Smooth muscle cell of the coronary artery (primary cell): Measurements from ENCODE around the gene CEP85. TPM values are rescaled to one million over a fixed set of nuclear protein-coding genes. Genes with fewer than 3 reads are reported as not detected.

Experiments used
- total RNA-seq: library from RNA; depleted of rRNA; stranded (reverse); fragments of >200 nt; gene quantifications from 2 replicates; pipeline ENCODE4 v1.2.3, GENCODE V29; 2014; ENCODE audit warnings: low replicate concordance

The CEP85 gene, protein sequence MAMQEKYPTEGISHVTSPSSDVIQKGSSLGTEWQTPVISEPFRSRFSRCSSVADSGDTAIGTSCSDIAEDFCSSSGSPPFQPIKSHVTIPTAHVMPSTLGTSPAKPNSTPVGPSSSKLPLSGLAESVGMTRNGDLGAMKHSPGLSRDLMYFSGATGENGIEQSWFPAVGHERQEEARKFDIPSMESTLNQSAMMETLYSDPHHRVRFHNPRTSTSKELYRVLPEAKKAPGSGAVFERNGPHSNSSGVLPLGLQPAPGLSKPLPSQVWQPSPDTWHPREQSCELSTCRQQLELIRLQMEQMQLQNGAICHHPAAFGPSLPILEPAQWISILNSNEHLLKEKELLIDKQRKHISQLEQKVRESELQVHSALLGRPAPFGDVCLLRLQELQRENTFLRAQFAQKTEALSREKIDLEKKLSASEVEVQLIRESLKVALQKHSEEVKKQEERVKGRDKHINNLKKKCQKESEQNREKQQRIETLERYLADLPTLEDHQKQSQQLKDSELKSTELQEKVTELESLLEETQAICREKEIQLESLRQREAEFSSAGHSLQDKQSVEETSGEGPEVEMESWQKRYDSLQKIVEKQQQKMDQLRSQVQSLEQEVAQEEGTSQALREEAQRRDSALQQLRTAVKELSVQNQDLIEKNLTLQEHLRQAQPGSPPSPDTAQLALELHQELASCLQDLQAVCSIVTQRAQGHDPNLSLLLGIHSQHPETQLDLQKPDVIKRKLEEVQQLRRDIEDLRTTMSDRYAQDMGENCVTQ
- total RNA-seq, result 2.3 and 6.5 TPM in 2 replicates

DNA sequence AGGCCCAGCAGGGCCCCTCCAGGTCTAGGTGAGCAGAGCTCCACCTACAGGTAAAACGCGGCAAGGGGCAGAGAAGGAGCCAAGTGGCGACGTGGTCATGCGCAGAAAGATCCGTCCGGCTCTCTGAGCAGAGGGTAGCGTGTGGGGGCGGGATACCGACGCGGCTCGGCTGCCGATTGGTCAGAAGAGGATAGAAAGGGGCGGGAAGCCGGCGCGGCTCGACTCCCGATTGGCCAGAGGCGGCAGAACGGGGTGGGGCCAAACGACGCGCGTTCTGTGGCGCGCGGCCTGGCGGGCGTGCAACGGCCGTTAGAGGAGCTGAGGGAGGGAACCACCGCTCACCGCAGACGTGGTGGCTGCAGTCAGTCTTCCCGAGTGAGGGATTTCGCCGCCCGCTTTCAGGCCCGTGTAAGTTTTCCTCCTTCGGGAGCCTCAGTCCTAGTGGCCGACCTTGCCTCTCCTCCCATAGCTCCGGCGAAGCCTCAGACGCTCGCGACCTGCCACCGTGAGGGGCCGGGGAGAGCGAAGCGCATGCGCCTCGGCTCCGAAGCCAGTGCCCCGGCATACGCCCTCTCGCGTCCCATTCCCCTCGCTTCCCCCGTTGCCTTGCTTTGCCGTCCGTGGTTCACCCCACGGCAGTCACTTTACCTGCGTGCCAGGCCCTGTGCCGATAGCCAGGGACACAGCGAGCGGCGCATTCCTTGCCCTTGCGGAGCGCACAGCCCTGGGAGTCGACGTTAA is at the start of gene CEP85:
Gene CEP85 (plus strand): TSS at position 298 of the 741 bp plus-strand sequence. CDS start 5,584 bp downstream, outside the sequence.

DNA sequence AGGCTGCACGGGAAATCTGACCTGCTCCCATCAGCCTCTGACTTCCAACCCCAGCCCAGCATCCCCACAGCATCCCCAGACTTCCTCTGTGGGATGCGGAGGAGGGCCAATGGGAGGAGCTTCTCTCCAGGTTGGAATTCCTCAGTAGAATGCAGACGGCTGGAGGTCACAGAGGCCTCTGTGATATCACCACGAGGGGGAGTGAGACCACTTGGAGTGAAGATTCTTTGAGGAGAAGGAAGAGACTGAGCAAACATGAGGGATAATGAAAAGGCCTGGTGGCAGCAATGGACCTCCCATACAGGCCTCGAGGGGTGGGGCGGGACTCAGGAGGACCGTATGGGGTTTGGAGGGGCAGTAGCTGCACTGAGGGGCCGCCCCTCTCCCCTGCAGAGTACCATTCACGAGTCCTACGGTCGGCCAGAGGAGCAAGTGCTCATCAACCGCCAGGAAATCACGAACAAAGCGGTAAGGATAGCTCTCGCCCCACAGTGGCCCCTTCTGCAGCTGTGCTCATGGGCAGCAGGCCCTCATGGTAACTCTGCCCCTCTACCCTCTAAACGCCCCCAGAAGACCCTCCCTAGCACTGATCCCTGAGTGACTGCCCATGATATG is 43.5 kb upstream of the CEP85 start, which contains the start of gene CATSPER4:
Gene CATSPER4 (plus strand): TSS at position 230 of the 615 bp plus-strand sequence. CDS start 26 bp downstream, at position 256.

DNA sequence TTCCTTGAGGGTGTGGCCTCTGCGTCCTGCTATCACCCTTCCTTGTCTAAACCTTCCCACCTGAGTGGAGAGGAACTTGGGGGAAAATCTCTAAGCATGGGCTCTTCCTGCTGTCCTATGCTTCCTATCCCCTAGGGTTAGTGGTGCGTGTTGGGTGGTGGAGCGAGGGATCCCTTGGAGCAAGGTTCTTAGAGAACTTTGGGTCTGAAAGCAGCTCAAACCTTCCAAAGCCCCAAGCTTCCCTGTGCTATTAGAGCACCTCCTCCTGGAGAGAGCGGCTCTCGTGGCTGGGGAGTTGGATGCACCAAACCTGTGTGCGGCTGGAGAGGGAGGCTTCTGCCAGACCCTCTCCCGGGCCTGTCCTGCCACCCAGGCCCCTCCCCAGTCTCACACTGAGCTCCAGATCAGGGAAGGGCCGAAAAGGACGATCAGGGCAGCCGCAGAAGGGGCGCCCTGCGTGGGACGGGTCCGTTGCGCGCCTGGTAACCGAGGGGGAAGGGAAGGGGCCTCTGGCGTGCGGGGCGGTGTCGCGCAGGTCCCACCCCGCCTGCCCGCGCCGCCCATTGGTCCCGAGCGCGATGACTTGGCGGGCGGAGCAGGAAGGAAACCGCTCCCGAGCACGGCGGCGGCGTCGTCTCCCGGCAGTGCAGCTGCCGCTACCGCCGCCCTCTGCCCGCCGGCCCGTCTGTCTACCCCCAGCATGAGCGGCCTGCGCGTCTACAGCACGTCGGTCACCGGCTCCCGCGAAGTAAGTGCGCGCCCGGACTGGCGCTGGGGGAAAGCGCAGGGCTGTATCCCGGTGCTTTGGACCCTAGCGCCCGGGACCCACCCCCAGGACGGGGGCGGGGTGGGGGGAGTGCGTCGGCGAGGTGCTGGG is 45.7 kb downstream of the CEP85 start, which contains the start of gene SH3BGRL3:
Gene SH3BGRL3 (plus strand): TSS at position 631 of the 877 bp plus-strand sequence. CDS start 70 bp downstream, at position 701.

DNA sequence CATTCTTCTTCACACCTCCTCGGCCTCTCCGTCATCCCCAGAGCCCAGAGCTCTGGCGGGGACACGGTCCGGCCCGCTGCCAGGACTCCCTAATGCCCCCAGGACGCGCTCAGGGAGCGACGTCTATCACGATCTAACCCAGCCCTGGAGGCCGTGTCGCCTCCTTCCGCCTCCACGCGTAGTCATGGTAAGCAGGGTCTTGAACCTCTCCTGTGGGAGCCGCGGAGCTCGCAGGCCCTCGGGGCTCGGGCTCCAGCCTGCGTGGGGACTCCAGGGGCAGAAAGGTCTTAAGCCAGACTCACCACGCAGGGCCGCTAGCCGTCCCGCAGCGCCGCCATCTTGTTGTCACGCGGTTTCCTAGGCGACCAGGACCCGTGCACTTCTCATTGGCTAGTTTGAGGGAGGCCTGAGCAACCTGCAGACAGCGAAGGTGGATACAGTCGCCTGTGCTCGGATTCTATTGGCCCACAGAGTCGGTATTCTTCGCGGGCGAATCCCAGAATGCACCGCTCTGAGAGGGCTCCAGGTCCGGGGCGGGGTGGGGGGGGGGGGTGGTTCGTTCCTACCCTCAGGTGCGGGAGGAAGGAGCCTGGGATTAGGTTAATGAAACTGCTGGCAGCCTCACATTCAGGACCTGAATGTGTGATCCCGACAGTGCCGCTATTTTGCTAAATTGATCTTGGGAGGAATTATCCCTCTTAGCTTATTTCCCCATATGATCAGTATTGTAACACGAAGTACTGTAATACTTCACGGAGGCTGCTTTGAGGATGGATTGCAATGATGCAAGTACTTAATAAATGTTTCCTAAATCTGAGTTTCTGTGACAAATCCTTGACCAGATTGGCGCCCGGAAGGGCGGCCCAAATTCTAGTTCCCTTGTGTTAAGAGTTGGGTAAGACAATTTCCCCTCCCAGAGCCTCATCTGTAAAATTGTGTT is 72.6 kb downstream of the CEP85 start, which contains the start of gene UBXN11:
Gene UBXN11 (minus strand): TSS at position 347 of the 940 bp plus-strand sequence. CDS start 3,753 bp downstream, outside the sequence.

DNA sequence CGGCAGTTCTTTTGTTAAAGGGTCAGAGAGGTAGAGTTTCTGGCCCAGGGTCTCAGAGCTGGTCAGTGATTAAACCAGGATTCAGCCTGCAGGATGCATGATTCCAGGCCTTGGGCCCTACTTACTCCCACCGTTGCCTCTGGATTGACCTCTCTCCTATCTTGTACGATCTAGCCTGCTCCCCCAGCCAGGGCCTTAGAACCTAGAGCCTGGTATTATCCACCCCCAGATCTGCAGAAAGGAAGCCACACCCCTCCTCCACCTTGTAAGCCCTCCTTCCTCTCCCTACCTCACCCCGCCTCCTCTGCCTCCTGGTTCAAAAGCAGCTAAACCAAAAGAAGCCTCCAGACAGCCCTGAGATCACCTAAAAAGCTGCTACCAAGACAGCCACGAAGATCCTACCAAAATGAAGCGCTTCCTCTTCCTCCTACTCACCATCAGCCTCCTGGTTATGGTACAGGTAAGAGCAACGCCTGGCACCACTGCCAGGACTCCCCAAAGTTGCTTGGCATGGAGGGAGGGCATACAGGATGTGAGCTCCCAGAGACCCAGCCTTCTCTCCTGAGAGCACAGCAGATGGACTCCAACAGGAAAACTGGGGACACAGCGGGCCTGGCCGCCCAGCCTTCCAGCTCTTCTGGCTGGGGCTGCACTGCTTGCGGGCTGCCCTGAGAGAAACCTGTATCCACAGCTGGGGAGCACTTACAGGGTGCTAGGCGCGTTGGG is 83.8 kb downstream of the CEP85 start, which contains the start of gene CD52:
Gene CD52 (plus strand): TSS at position 347 of the 726 bp plus-strand sequence. CDS start 60 bp downstream, at position 407.

Other genes with a start within 250 kb of the CEP85 start
- 5.0 and 7.0 TPM in 2 replicates for gene PAFAH2, start 236.1 kb upstream of the CEP85 start, total RNA-seq
- 0.15 and 0.23 TPM in 2 replicates for gene EXTL1, start 212.4 kb upstream of the CEP85 start, total RNA-seq
- gene SLC30A2, start 188.1 kb upstream of the CEP85 start, total RNA-seq, result not detected in 2 replicates
- gene TRIM63, start 166.6 kb upstream of the CEP85 start, total RNA-seq, result 0.82 TPM in 1 of 2 replicates, not detected in the other
- 2.9 TPM in 2 replicates for gene PDIK1L, start 122.4 kb upstream of the CEP85 start, total RNA-seq
- under 0.01 and 0.08 TPM in 2 replicates for gene FAM110D, start 75.1 kb upstream of the CEP85 start, total RNA-seq
- not detected in 2 replicates for gene C1orf232, start 65.2 kb upstream of the CEP85 start, total RNA-seq
- 11.2 and 41.5 TPM in 2 replicates for gene ZNF593, start 64.3 kb upstream of the CEP85 start, total RNA-seq
- gene ZNF593OS, start 62.4 kb upstream of the CEP85 start, total RNA-seq, result not detected in 2 replicates
- 0.08 TPM in 1 of 2 replicates, not detected in the other for gene CNKSR1, start 56.7 kb upstream of the CEP85 start, total RNA-seq
- gene CATSPER4, start 43.6 kb upstream of the CEP85 start, total RNA-seq, result not detected in 2 replicates
- 19.7 and 34.2 TPM in 2 replicates for gene SH3BGRL3, start 45.9 kb downstream of the CEP85 start, total RNA-seq
- gene UBXN11, start 72.4 kb downstream of the CEP85 start, total RNA-seq, result 2.8 and 4.9 TPM in 2 replicates
- not detected in 2 replicates for gene CD52, start 83.8 kb downstream of the CEP85 start, total RNA-seq
- gene CRYBG2, start 119.9 kb downstream of the CEP85 start, total RNA-seq, result not detected in 2 replicates
- gene ZNF683, start 138.6 kb downstream of the CEP85 start, total RNA-seq, result not detected in 2 replicates
- 0.08 TPM in 1 of 2 replicates, not detected in the other for gene LIN28A, start 176.6 kb downstream of the CEP85 start, total RNA-seq
- gene DHDDS, start 198.1 kb downstream of the CEP85 start, total RNA-seq, result 63.5 and 76.8 TPM in 2 replicates
- gene HMGN2, start 238.2 kb downstream of the CEP85 start, total RNA-seq, result 52.2 and 218 TPM in 2 replicates